Stimulated activated naive CD8-positive, alpha-beta T cell treated with anti-CD3 and anti-CD28 coated beads, Interleukin-15, Interleukin-2, amounts not matched to agents 100 ng/mL and 50 ng/mL, for 24 hours (primary cell): ENCODE measurements around the gene UBR4.
"Not testable (repeated sequence)": the region's sequence is repeated elsewhere in the genome, so short reads cannot be mapped to it uniquely, and the experiment has no call there.

Experiments used
- H3K27ac Mint-ChIP-seq: one replicate; pipeline ENCODE4 v1.8.0; 2021; ENCODE audit warnings: mild to moderate bottlenecking, mixed read lengths
- H3K27me3 Mint-ChIP-seq: one replicate; pipeline ENCODE4 v1.8.0; 2021; ENCODE audit warnings: mixed read lengths
- H3K36me3 Mint-ChIP-seq: one replicate; pipeline ENCODE4 v1.8.0; 2021; ENCODE audit warnings: low read depth, mixed read lengths
- H3K4me1 Mint-ChIP-seq: one replicate; pipeline ENCODE4 v1.8.0; 2021; ENCODE audit warnings: low read depth, mixed read lengths
- H3K4me3 Mint-ChIP-seq: one replicate; pipeline ENCODE4 v1.8.0; 2021; ENCODE audit warnings: mild to moderate bottlenecking, mixed read lengths
- H3K9me3 Mint-ChIP-seq: one replicate; pipeline ENCODE4 v1.8.0; 2021; ENCODE audit warnings: mixed read lengths

Gene UBR4

GRCh38 chr1:19186001-19186400 lies 24.1 kb downstream of the UBR4 start:
- no peaks in the 10 kb centered on the region for H3K27me3 Mint-ChIP-seq
- H3K36me3 Mint-ChIP-seq: peaks cover 87% of the 10 kb centered on the region
- peak overlapping the region; percentile 59 for H3K4me3 Mint-ChIP-seq
- H3K9me3 Mint-ChIP-seq: no peaks in the 10 kb centered on the region
- H3K27ac Mint-ChIP-seq: peak overlapping the region; percentile 93
- peaks cover 48% of the 10 kb centered on the region for H3K4me1 Mint-ChIP-seq

GRCh38 chr1:19182223-19182622 lies 27.8 kb downstream of the UBR4 start:
- peaks cover 52% of the 10 kb centered on the region for H3K4me1 Mint-ChIP-seq
- H3K27me3 Mint-ChIP-seq: no peaks in the 10 kb centered on the region
- H3K36me3 Mint-ChIP-seq: peaks cover 93% of the 10 kb centered on the region
- H3K4me3 Mint-ChIP-seq: no peak overlapping the region
- H3K9me3 Mint-ChIP-seq: no peaks in the 10 kb centered on the region
- peak overlapping the region; percentile 29 for H3K27ac Mint-ChIP-seq

- not testable (repeated sequence) for H3K27me3 Mint-ChIP-seq, H3K9me3 Mint-ChIP-seq, H3K4me3 Mint-ChIP-seq
- Mint-ChIP-seq H3K27ac (peak overlapping the region; percentile 31), H3K4me1 (peaks cover 34% of the 10 kb centered on the region), H3K36me3 (peaks cover 92% of the 10 kb centered on the region)
These were observed 29.8 kb downstream of the UBR4 start for GRCh38 chr1:19180265-19180657.

GRCh38 chr1:19179597-19180264 lies 30.3 kb downstream of the UBR4 start:
- no peaks in the 10 kb centered on the region for H3K27me3 Mint-ChIP-seq
- peaks cover 29% of the 10 kb centered on the region for H3K4me1 Mint-ChIP-seq
- peak overlapping the region; percentile 38 for H3K27ac Mint-ChIP-seq
- no peak overlapping the region for H3K4me3 Mint-ChIP-seq
- no peaks in the 10 kb centered on the region for H3K9me3 Mint-ChIP-seq
- peaks cover 89% of the 10 kb centered on the region for H3K36me3 Mint-ChIP-seq

DNA sequence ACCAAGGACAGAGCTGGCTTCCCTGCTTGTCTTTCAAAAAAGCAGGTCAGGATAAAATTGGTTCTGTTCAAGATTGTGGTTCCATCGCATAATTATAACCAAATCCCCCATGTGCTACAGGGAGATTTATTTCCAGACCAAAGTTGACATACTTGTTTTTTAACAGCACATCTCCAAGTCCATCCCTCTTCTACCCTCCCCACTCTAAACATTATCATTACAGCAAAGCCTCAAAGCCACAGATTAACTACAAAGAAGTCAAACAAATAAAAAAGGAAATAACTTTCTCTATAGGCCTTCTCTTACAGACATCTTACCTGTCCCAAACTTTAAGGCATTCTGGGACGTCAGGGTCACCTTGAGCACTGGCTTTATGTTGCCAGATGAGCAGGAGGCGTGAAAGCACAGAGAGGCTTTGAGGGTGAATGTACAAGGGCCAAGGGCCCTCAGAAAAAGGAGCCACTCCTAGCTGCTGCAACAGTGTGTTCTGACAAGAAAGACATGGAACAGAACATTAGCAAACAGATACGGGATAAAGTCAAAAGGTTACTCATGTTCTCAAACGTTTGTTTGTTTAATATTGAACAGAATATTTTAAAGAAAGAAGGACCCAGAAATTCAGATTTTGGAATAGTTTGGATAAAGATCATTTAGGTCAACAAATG lies 31.2 kb downstream of the UBR4 start:
- Mint-ChIP-seq H3K36me3 (peaks cover 89% of the 10 kb centered on the region), H3K27me3 (no peaks in the 10 kb centered on the region), H3K27ac (peak overlapping the region; percentile 43), H3K9me3 (no peaks in the 10 kb centered on the region), H3K4me3 (no peak overlapping the region), H3K4me1 (peaks cover 26% of the 10 kb centered on the region)

GRCh38 chr1:19177811-19178210 lies 32.3 kb downstream of the UBR4 start:
- Mint-ChIP-seq H3K27me3 (no peaks in the 10 kb centered on the region), H3K27ac (no peak overlapping the region), H3K9me3 (no peaks in the 10 kb centered on the region), H3K4me1 (peaks cover 24% of the 10 kb centered on the region), H3K4me3 (no peak overlapping the region), H3K36me3 (peaks cover 91% of the 10 kb centered on the region)

DNA sequence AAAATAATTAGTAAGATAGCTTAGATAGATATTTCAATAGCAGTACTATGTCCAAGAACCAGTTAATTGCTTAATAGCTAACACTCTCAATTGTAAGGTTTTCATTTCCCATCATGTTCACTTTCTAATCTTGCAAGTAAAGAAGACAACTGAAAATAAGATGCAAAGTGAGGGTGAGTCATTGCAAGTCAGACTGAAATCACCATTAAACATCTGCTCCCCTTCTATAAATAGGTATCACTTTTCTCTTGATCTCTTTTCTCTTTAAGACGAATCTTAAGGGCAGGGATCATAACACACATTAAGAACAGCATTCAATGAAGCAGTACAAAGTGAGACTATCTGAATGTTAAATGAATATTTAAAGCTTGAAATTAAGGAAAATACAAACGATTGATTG lies 40.4 kb downstream of the UBR4 start:
- Mint-ChIP-seq H3K27me3 (no peaks in the 10 kb centered on the region), H3K9me3 (no peaks in the 10 kb centered on the region), H3K36me3 (peaks cover 91% of the 10 kb centered on the region), H3K27ac (peak overlapping the region; percentile 69), H3K4me3 (peak overlapping the region; percentile 20), H3K4me1 (peaks cover 18% of the 10 kb centered on the region)

DNA sequence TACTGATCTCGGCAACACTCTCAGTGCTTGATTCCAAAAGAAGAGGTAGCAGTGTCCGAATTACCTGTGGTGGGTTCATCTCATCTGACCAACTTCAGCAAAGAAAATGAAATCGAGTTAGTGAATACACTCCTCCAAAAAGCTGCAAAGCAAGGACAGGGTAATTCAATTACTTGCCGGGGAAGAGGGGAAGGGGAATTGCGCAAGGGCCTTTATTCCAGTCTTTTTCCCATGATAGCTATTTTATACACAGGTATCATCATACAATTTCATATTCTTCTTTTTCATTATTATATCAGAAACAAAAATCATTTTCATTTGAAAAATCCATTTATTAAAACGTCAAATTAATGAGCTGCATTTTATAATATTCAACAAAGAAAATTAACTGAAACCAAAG lies 42.9 kb downstream of the UBR4 start:
- no peak overlapping the region for H3K4me3 Mint-ChIP-seq
- H3K27me3 Mint-ChIP-seq: no peaks in the 10 kb centered on the region
- peaks cover 92% of the 10 kb centered on the region for H3K36me3 Mint-ChIP-seq
- H3K27ac Mint-ChIP-seq: peak overlapping the region; percentile 23
- no peaks in the 10 kb centered on the region for H3K9me3 Mint-ChIP-seq
- H3K4me1 Mint-ChIP-seq: peaks cover 18% of the 10 kb centered on the region

GRCh38 chr1:19166066-19166465 lies 44.0 kb downstream of the UBR4 start:
- peaks cover 94% of the 10 kb centered on the region for H3K36me3 Mint-ChIP-seq
- peaks cover 18% of the 10 kb centered on the region for H3K4me1 Mint-ChIP-seq
- no peak overlapping the region for H3K27ac Mint-ChIP-seq

DNA sequence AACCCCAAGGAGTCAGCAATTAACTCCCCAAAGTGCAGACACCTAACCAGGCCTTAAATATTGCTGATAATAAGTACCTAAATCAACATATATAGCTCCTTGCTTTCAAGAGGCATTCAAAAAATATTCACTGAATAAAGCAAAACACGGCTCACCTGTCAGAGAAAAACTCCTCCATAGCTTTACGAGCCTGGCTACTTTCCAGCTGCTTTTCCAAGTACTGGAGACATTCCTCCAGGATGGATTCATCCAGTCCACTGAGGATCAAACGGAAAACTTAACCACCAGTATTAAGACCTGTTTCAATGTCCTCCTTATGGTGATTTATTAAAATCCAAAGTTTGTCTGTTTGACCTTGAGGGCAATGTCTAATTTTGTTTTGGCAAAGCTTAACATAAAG lies 44.6 kb downstream of the UBR4 start:
- H3K9me3 Mint-ChIP-seq: no peaks in the 10 kb centered on the region
- peaks cover 95% of the 10 kb centered on the region for H3K36me3 Mint-ChIP-seq
- peaks cover 17% of the 10 kb centered on the region for H3K4me1 Mint-ChIP-seq
- H3K27ac Mint-ChIP-seq: peak overlapping the region; percentile 19
- H3K4me3 Mint-ChIP-seq: no peak overlapping the region
- no peaks in the 10 kb centered on the region for H3K27me3 Mint-ChIP-seq

More at GRCh38 chr1:19166066-19166465, 44.0 kb downstream of the UBR4 start:
- no peaks in the 10 kb centered on the region for H3K27me3 Mint-ChIP-seq
- H3K4me3 Mint-ChIP-seq: no peak overlapping the region
- H3K9me3 Mint-ChIP-seq: no peaks in the 10 kb centered on the region

GRCh38 chr1:19164274-19165015 lies 45.6 kb downstream of the UBR4 start:
- Mint-ChIP-seq H3K27ac (no peak overlapping the region), H3K4me1 (peaks cover 7% of the 10 kb centered on the region), H3K9me3 (no peaks in the 10 kb centered on the region), H3K4me3 (no peak overlapping the region), H3K36me3 (peaks cover 95% of the 10 kb centered on the region), H3K27me3 (no peaks in the 10 kb centered on the region)

GRCh38 chr1:19163261-19163660 lies 46.8 kb downstream of the UBR4 start:
- peaks cover 93% of the 10 kb centered on the region for H3K36me3 Mint-ChIP-seq
- peak overlapping the region; percentile 61 for H3K27ac Mint-ChIP-seq
- no peaks in the 10 kb centered on the region for H3K27me3 Mint-ChIP-seq
- H3K9me3 Mint-ChIP-seq: no peaks in the 10 kb centered on the region
- H3K4me1 Mint-ChIP-seq: peaks cover 3% of the 10 kb centered on the region
- no peak overlapping the region for H3K4me3 Mint-ChIP-seq

- H3K4me3 Mint-ChIP-seq: no peak overlapping the region
- H3K27ac Mint-ChIP-seq: no peak overlapping the region
- peaks cover 91% of the 10 kb centered on the region for H3K36me3 Mint-ChIP-seq
- no peaks in the 10 kb centered on the region for H3K27me3 Mint-ChIP-seq
- H3K4me1 Mint-ChIP-seq: no peaks in the 10 kb centered on the region
- no peaks in the 10 kb centered on the region for H3K9me3 Mint-ChIP-seq
These were observed 49.2 kb downstream of the UBR4 start for GRCh38 chr1:19160831-19161230.

DNA sequence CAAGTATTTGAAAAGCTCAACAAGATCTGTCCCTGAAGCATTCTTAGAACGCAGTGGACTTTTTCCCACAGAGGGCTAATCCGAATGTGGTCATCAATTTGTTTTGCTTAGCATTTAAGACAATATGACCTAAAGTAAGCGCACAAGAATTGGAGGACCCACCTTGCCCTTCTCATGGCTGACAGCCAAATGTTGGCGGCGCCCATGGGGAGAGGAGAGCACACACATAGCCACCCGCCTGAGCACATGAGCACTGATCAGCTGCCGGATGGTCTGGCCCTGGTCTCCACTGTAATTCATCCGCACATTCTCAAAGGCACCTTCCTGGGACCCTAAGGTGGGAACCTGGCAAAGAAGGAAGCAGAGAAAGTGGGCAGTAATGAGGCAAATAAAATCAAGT lies 52.4 kb downstream of the UBR4 start:
- H3K9me3 Mint-ChIP-seq: no peaks in the 10 kb centered on the region
- H3K27me3 Mint-ChIP-seq: no peaks in the 10 kb centered on the region
- H3K4me1 Mint-ChIP-seq: no peaks in the 10 kb centered on the region
- H3K36me3 Mint-ChIP-seq: peaks cover 90% of the 10 kb centered on the region
- H3K4me3 Mint-ChIP-seq: no peak overlapping the region
- no peak overlapping the region for H3K27ac Mint-ChIP-seq

GRCh38 chr1:19156676-19157075 lies 53.4 kb downstream of the UBR4 start:
- peak overlapping the region; percentile 48 for H3K27ac Mint-ChIP-seq
- no peaks in the 10 kb centered on the region for H3K27me3 Mint-ChIP-seq
- H3K4me1 Mint-ChIP-seq: no peaks in the 10 kb centered on the region
- H3K9me3 Mint-ChIP-seq: no peaks in the 10 kb centered on the region
- peaks cover 91% of the 10 kb centered on the region for H3K36me3 Mint-ChIP-seq
- no peak overlapping the region for H3K4me3 Mint-ChIP-seq
